Uterus (tissue), 2 donors: ENCODE results near the gene CLDN18.

Experiments used
- POLR2A ChIP-seq, 2 donors: fragments of 450-650 bp; IDR thresholded peaks; one replicate each; pipeline ENCODE4 v1.6.1; 2016; ENCODE audit warnings: antibody characterized with exemption in 2 of 2, mild to moderate bottlenecking in 1 of 2, moderate library complexity in 1 of 2
- TF ChIP-seq, protein P1 (sequence below), 4 experiments: fragments of 200-600 bp in 2 of 4; fragments of 450-650 bp in 2 of 4; sonication (generic) in 2 of 4; IDR thresholded peaks; one replicate each; pipeline ENCODE4 v1.5.1; 2016 to 2019; ENCODE audit warnings: antibody characterized with exemption in 4 of 4, mild to moderate bottlenecking in 2 of 4, moderate library complexity in 1 of 4

- TF ChIP-seq POLR2A (IDR thresholded peaks at IDR 0.05) = no peak
- TF ChIP-seq, protein P1, sequence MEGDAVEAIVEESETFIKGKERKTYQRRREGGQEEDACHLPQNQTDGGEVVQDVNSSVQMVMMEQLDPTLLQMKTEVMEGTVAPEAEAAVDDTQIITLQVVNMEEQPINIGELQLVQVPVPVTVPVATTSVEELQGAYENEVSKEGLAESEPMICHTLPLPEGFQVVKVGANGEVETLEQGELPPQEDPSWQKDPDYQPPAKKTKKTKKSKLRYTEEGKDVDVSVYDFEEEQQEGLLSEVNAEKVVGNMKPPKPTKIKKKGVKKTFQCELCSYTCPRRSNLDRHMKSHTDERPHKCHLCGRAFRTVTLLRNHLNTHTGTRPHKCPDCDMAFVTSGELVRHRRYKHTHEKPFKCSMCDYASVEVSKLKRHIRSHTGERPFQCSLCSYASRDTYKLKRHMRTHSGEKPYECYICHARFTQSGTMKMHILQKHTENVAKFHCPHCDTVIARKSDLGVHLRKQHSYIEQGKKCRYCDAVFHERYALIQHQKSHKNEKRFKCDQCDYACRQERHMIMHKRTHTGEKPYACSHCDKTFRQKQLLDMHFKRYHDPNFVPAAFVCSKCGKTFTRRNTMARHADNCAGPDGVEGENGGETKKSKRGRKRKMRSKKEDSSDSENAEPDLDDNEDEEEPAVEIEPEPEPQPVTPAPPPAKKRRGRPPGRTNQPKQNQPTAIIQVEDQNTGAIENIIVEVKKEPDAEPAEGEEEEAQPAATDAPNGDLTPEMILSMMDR (IDR thresholded peaks at IDR 0.05) = no peak
Measured at GRCh38 chr3:138023754-138024153, 13.8 kb downstream of the CLDN18 start.
